H1 (cell line): Measurements from ENCODE around the gene TRIM61. TPM values are rescaled to one million over a fixed set of nuclear protein-coding genes. Genes with fewer than 3 reads are reported as not detected.

Experiments used
- CTCF ChIA-PET: fragments of 300-600 bp; sonication (Branson Sonifier 250); formaldehyde crosslinking; loops from one replicate; lab custom pipeline; 2021; ENCODE audit not compliant: partially characterized antibody; lab: Charles Lee
- POLR2A ChIA-PET: fragments of 300-600 bp; sonication (Branson Sonifier 250); formaldehyde crosslinking; loops from one replicate; lab custom pipeline; 2021; ENCODE audit warnings: inconsistent platforms; ENCODE audit not compliant: partially characterized antibody; lab: Charles Lee
- DNase-seq, 2 experiments: peaks; one replicate each; pipeline versions ENCODE4 v3.0.0 to v3.0.0-alpha.2; 2010 to 2022; ENCODE audit warnings: low spot score in 2 of 2, low read depth in 1 of 2, mixed read lengths in 1 of 2
- FAIRE-seq: peaks from 2 replicates; lab custom pipeline; 2011; peaks lifted over from hg19 to GRCh38; lab: Jason Lieb, UNC
- H2AFZ ChIP-seq: 2 replicates; pipeline ENCODE4 v1.8.1; 2012; ENCODE audit warnings: low read length, inconsistent platforms
- H2AK5ac ChIP-seq: 2 replicates; pipeline ENCODE4 v1.6.1; 2013; ENCODE audit warnings: low read depth, low read length
- H2BK120ac ChIP-seq: replicated peaks from 2 replicates; pipeline ENCODE3; 2013; ENCODE audit warnings: low read depth, low read length, inconsistent platforms
- H2BK12ac ChIP-seq: 2 replicates; pipeline ENCODE4 v1.6.1; 2013; ENCODE audit warnings: low read depth, low read length
- H2BK15ac ChIP-seq: 2 replicates; pipeline ENCODE4 v1.6.1; 2013; ENCODE audit warnings: low read length
- H2BK20ac ChIP-seq: 2 replicates; pipeline ENCODE4 v1.6.1; 2013; ENCODE audit warnings: low read length
- H2BK5ac ChIP-seq: 2 replicates; pipeline ENCODE4 v1.6.1; 2013; ENCODE audit warnings: low read depth, low read length
- H3K14ac ChIP-seq: 2 replicates; pipeline ENCODE4 v1.6.1; 2013; ENCODE audit warnings: inconsistent platforms; ENCODE audit not compliant: insufficient read length
- H3K18ac ChIP-seq: 2 replicates; pipeline ENCODE4 v1.6.1; 2013; ENCODE audit warnings: low read length; ENCODE audit errors: extremely low read depth
- H3K23ac ChIP-seq: 2 replicates; pipeline ENCODE4 v1.6.1; 2013; ENCODE audit warnings: inconsistent platforms; ENCODE audit not compliant: insufficient read length
- H3K23me2 ChIP-seq: 2 replicates; pipeline ENCODE4 v1.6.1; 2013; ENCODE audit warnings: low read depth, low read length
- H3K27ac ChIP-seq: 2 replicates; pipeline ENCODE4 v1.6.1; 2011; ENCODE audit warnings: low read depth, low read length, inconsistent platforms
- H3K27me3 ChIP-seq, 4 experiments: replicated peaks in 1 of 4; 1 replicate in 1 of 4; 2 replicates in 3 of 4; pipeline versions ENCODE4 v1.6.1 to v1.8.1; 2011 to 2013; ENCODE audit warnings: low read length in 3 of 4, mild to moderate bottlenecking in 3 of 4, inconsistent platforms in 2 of 4, mixed read lengths in 2 of 4, moderate library complexity in 1 of 4; ENCODE audit not compliant: control insufficient read depth in 3 of 4, insufficient read depth in 3 of 4; ENCODE audit errors: extremely low read depth in 1 of 4
- H3K36me3 ChIP-seq, 4 experiments: 2 replicates each; pipeline versions ENCODE4 v1.6.1 to v1.8.1; 2011 to 2013; ENCODE audit warnings: mild to moderate bottlenecking in 4 of 4, low read length in 3 of 4, moderate library complexity in 2 of 4, control low read depth in 1 of 4, inconsistent platforms in 1 of 4; ENCODE audit not compliant: insufficient read depth in 4 of 4, control insufficient read depth in 2 of 4
- H3K4ac ChIP-seq: replicated peaks from 2 replicates; pipeline ENCODE3; 2013; ENCODE audit warnings: low read length, low read depth, mixed read lengths, inconsistent platforms; ENCODE audit not compliant: insufficient read length
- H3K4me1 ChIP-seq, 4 experiments: replicated peaks in 1 of 4; 1 replicate in 1 of 4; 2 replicates in 3 of 4; pipeline versions ENCODE4 v1.6.1 to v1.8.1; 2011 to 2013; ENCODE audit warnings: low read length in 3 of 4, inconsistent platforms in 2 of 4, mixed read lengths in 1 of 4; ENCODE audit not compliant: insufficient read depth in 4 of 4, control insufficient read depth in 3 of 4
- H3K4me2 ChIP-seq, 2 experiments: 2 replicates each; pipeline versions ENCODE4 v1.6.1 to v1.8.1; 2011 to 2013; ENCODE audit warnings: low read depth in 2 of 2, low read length in 2 of 2, control low read depth in 1 of 2, inconsistent platforms in 1 of 2, mild to moderate bottlenecking in 1 of 2; ENCODE audit not compliant: insufficient read depth in 1 of 2
- H3K4me3 ChIP-seq, 4 experiments: fragments of 200-600, 300-600 bp in 1 of 4; sonication (generic), shearing (Covaris generic), sonication (Bioruptor Twin) in 1 of 4; 2 replicates each; pipeline versions ENCODE4 v1.5.1 to v1.8.1; 2011 to 2016; ENCODE audit warnings: low read length in 4 of 4, low read depth in 3 of 4, control low read depth in 2 of 4, inconsistent platforms in 2 of 4, mild to moderate bottlenecking in 2 of 4, mixed read lengths in 1 of 4, moderate library complexity in 1 of 4; ENCODE audit not compliant: insufficient read depth in 2 of 4; ENCODE audit errors: extremely low read depth in 1 of 4
- H3K56ac ChIP-seq: replicated peaks from 2 replicates; pipeline ENCODE3; 2013; ENCODE audit warnings: low read depth, mild to moderate bottlenecking, mixed read lengths, low read length, inconsistent platforms; ENCODE audit not compliant: insufficient read length
- H3K79me1 ChIP-seq: 2 replicates; pipeline ENCODE4 v1.6.1; 2013; ENCODE audit warnings: low read depth, low read length, control low read depth
- H3K79me2 ChIP-seq, 2 experiments: 2 replicates each; pipeline versions ENCODE4 v1.6.1 to v1.8.1; 2012 to 2013; ENCODE audit warnings: low read length in 2 of 2, mild to moderate bottlenecking in 2 of 2, inconsistent platforms in 1 of 2; ENCODE audit not compliant: insufficient read depth in 2 of 2, control insufficient read depth in 1 of 2
- H3K9ac ChIP-seq, 4 experiments: replicated peaks in 1 of 4; 1 replicate in 1 of 4; 2 replicates in 3 of 4; pipeline versions ENCODE4 v1.6.1 to v1.8.1; 2011 to 2013; ENCODE audit warnings: low read depth in 3 of 4, low read length in 3 of 4, control low read depth in 2 of 4, mild to moderate bottlenecking in 2 of 4, moderate library complexity in 2 of 4, inconsistent platforms in 1 of 4; ENCODE audit errors: extremely low read depth in 1 of 4
- H3K9me3 ChIP-seq, 2 experiments: 2 replicates each; pipeline versions ENCODE4 v1.6.1 to v1.8.1; 2012 to 2013; ENCODE audit warnings: mild to moderate bottlenecking in 2 of 2, moderate library complexity in 2 of 2, control low read depth in 1 of 2, inconsistent platforms in 1 of 2, low read depth in 1 of 2, low read length in 1 of 2, mixed read lengths in 1 of 2; ENCODE audit not compliant: insufficient read depth in 2 of 2
- H4K20me1 ChIP-seq, 2 experiments: replicated peaks in 1 of 2; 2 replicates each; pipeline versions ENCODE3 to v1.8.1; 2011 to 2013; ENCODE audit warnings: inconsistent platforms in 2 of 2, low read length in 2 of 2, mild to moderate bottlenecking in 1 of 2; ENCODE audit not compliant: insufficient read depth in 2 of 2, control insufficient read depth in 1 of 2
- H4K5ac ChIP-seq: 2 replicates; pipeline ENCODE4 v1.6.1; 2013; ENCODE audit warnings: low read length, low read depth, mixed read lengths, inconsistent platforms; ENCODE audit not compliant: insufficient read length
- H4K8ac ChIP-seq: 2 replicates; pipeline ENCODE4 v1.8.0; 2013; ENCODE audit warnings: mild to moderate bottlenecking, moderate library complexity, low read length, inconsistent platforms; ENCODE audit not compliant: insufficient read depth; ENCODE audit errors: extremely low read depth
- H4K91ac ChIP-seq: replicated peaks from 2 replicates; pipeline ENCODE3; 2013; ENCODE audit warnings: low read length, mixed read lengths, inconsistent platforms; ENCODE audit not compliant: insufficient read length
- ATF2 ChIP-seq: IDR thresholded peaks from 2 replicates; pipeline ENCODE4 v1.6.1; 2012; ENCODE audit warnings: low read length, inconsistent platforms
- ATF3 ChIP-seq: IDR thresholded peaks from 2 replicates; pipeline ENCODE4 v1.6.1; 2011; ENCODE audit warnings: low read depth, mild to moderate bottlenecking, low read length; ENCODE audit not compliant: insufficient read depth
- CHD1 ChIP-seq: IDR thresholded peaks from 2 replicates; pipeline ENCODE4 v1.6.1; 2012; ENCODE audit warnings: low read depth, low read length, improper control_type of control experiment
- EP300 ChIP-seq, 2 experiments: IDR thresholded peaks; 1 replicate in 1 of 2; 2 replicates in 1 of 2; pipeline ENCODE4 v1.6.1; 2011 to 2012; ENCODE audit warnings: low read depth in 2 of 2, low read length in 2 of 2, mild to moderate bottlenecking in 2 of 2, borderline replicate concordance in 1 of 2, inconsistent platforms in 1 of 2, moderate library complexity in 1 of 2
- FOSL1 ChIP-seq: IDR thresholded peaks from 2 replicates; pipeline ENCODE4 v1.6.1; 2011; ENCODE audit warnings: mild to moderate bottlenecking, low read depth, low read length, moderate library complexity; ENCODE audit not compliant: insufficient read depth
- KDM1A ChIP-seq: fragments of 200-600, 300-600 bp; sonication (generic); IDR thresholded peaks from 2 replicates; pipeline ENCODE4 v1.7.1; 2016; ENCODE audit warnings: mild to moderate bottlenecking, low read length, borderline replicate concordance
- NANOG ChIP-seq: IDR thresholded peaks from 2 replicates; pipeline ENCODE4 v1.6.1; 2011; ENCODE audit warnings: low read length, low read depth, mild to moderate bottlenecking, inconsistent platforms; ENCODE audit not compliant: insufficient read depth, poor library complexity, severe bottlenecking
- POU5F1 ChIP-seq: IDR thresholded peaks from 2 replicates; pipeline ENCODE4 v1.6.1; 2011; ENCODE audit warnings: low read depth, mild to moderate bottlenecking, low read length, moderate library complexity
- SRF ChIP-seq: IDR thresholded peaks from 2 replicates; pipeline ENCODE4 v1.6.1; 2011; ENCODE audit warnings: mild to moderate bottlenecking, low read depth, low read length, moderate library complexity
- SUZ12 ChIP-seq: fragments of 200-600 bp; sonication (generic); IDR thresholded peaks from 2 replicates; pipeline ENCODE4 v1.6.1; 2012; ENCODE audit warnings: mild to moderate bottlenecking, inconsistent platforms, low read length, moderate library complexity, mixed read lengths
- TBP ChIP-seq: IDR thresholded peaks from 2 replicates; pipeline ENCODE4 v1.6.1; 2011; ENCODE audit warnings: low read depth, low read length, improper control_type of control experiment
- WGBS, 2 experiments: shearing (Covaris generic) in 1 of 2; methylation state at CpG; one replicate each; pipeline versions ENCODE4 v1.1.6 to v1.1.7; 2013 to 2015; ENCODE audit warnings: low lambda C conversion rate in 2 of 2, mixed read lengths in 2 of 2, inconsistent platforms in 1 of 2, low coverage in 1 of 2, missing lambda C conversion rate in 1 of 2; ENCODE audit not compliant: insufficient replicate concordance in 2 of 2, insufficient coverage in 1 of 2, insufficient read length in 1 of 2; ENCODE audit errors: extremely low coverage in 1 of 2, missing lambda C conversion rate in 1 of 2; 5-methylcytosine and 5-hydroxymethylcytosine counted together
- polyA plus RNA-seq, 7 experiments: library from polyadenylated mRNA; depleted of rRNA in 3 of 7; stranded (reverse) in 5 of 7; unstranded in 2 of 7; fragments of >200 nt in 5 of 7; fragments of 200-250 nt in 2 of 7; gene quantifications; 1 replicate in 5 of 7; 2 replicates in 1 of 7; 4 replicates in 1 of 7; pipeline versions ENCODE4 v1.2.1 to v1.2.3, GENCODE V29; 2011 to 2013; ENCODE audit warnings: missing spikeins in 2 of 7, mixed read lengths in 2 of 7
- total RNA-seq: library from RNA; stranded (reverse); fragmentation: NEBNext Ultra II Directional; extraction: Animal tissue kit (Norgen Biotek cat#: 25700); gene quantifications from 2 replicates; pipeline ENCODE4 v1.2.1, GENCODE V29; 2021

The TRIM61 gene
- total and polyA plus RNA-seq, 2 of the 8 experiments (the other 6 are each of a cell fraction or from before 2014, with no cell fraction given), result 0.18 to 5.0 TPM

GRCh38 chr4:165006886-165007285 is 29.4 kb upstream of the TRIM61 start:
- no peaks in the 10 kb centered on the region for H3K9me3 ChIP-seq
- H3K18ac ChIP-seq, result no peak overlapping the region
- H3K27ac ChIP-seq, result no peak overlapping the region
- H3K27me3 ChIP-seq, result no peaks in the 10 kb centered on the region
- no peak overlapping the region for H3K4me2 ChIP-seq
- H3K14ac ChIP-seq, result no peak overlapping the region
- no peak overlapping the region for H2BK12ac ChIP-seq
- H2BK15ac ChIP-seq, result no peak overlapping the region
- H3K4me3 ChIP-seq, result no peak overlapping the region
- H3K23ac ChIP-seq, result no peak overlapping the region
- WGBS, 2 experiments, result 78% methylated on average over 5 of the region's 5 CpGs; no CpG with 5 or more reads in 1 of the 2 experiments
- H3K9ac ChIP-seq, result no peak overlapping the region
- no peak overlapping the region for H3K4ac ChIP-seq
- no peak overlapping the region for H4K5ac ChIP-seq
- H3K36me3 ChIP-seq, result no peaks in the 10 kb centered on the region
- no peaks in the 10 kb centered on the region for H3K79me2 ChIP-seq
- H3K4me1 ChIP-seq, result no peaks in the 10 kb centered on the region
- H3K23me2 ChIP-seq, result no peaks in the 10 kb centered on the region
- H2BK20ac ChIP-seq, result no peak overlapping the region
- peak overlapping the region; percentile 96; the same call in 1 of the 2 replicates for H2AFZ ChIP-seq
- no peak overlapping the region for H3K56ac ChIP-seq
- FAIRE-seq (no peak), DNase-seq (no peak)
- ChIA-PET CTCF (interaction anchor here (0.7 to 3.7 kb wide), 4 partner anchors 10 to 289 kb away, joined by 3 to 19 read pairs (median 4); no protein-coding TSS in a partner anchor), POLR2A (no interaction called here)
- H3K79me1 ChIP-seq, result no peaks in the 10 kb centered on the region
- H2BK120ac ChIP-seq, result no peak overlapping the region
- no peak overlapping the region for H4K91ac ChIP-seq
- H4K20me1 ChIP-seq, result no peaks in the 10 kb centered on the region
- TF ChIP-seq TBP, result no peak
- TF ChIP-seq SRF, result no peak
- no peak for TF ChIP-seq CHD1
- no peak for TF ChIP-seq EP300 (IDR thresholded peaks at IDR 0.05; ENCODE audit: borderline replicate concordance in 1 of 2, low read depth in 2 of 2, low read length in 2 of 2)
- no peak for TF ChIP-seq POU5F1
- no peak for TF ChIP-seq ATF2
- no peak for TF ChIP-seq ATF3
- TF ChIP-seq KDM1A, result no peak
- no peak for TF ChIP-seq FOSL1
- no peak for TF ChIP-seq SUZ12
- TF ChIP-seq NANOG, result no peak
- no peak overlapping the region for H4K8ac ChIP-seq
- H2AK5ac ChIP-seq, result no peak overlapping the region
- H2BK5ac ChIP-seq, result no peak overlapping the region
